Measurements from ENCODE around the gene PFDN1.

PFDN1 gene

DNA sequence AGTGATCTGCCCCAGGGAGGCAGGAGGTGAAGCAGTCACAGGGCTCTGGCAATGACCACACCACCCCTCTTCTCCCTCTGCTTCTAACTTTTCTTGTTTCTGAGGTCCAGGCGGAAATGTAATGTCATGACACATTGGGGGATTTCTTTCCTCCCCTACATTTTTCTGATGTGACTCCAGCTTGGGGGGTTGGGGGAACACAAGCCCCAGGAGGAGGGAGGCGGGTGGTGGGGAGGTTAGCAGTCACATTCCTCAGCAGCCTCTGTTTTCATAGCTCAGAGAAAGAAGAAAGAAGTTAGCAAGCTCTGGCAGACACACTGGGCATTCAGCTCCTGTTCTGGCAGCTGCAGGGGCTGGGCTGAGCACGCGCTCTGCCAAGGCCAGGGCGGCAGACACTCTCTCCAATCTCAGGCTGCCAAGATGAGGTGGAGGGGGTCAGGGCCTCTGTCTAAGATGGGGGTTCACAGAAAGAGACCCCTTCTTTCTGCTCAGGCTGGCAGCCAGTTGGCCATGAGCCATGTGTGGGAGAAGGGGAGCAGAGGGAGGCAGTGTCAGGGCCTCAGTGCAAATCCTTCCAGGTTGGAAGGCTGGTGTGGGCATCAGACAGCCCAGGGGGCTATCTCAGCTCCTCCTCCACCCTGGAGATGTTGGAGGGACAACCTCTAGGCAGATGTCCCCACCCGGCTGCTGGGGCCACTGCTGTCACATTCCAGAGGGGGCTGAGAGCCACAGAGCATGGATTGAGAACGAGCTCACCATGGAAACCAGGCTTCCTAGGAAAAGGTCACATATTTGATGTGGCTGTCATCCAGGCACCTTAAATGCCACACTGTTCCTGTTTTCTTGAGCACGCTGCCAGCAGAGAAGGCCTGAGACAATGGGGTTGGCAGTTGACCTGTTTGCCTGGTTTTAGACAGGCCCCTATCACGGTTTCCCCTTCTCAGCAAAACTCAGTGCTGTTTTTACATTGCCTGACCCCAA lies 20.1 kb upstream of the PFDN1 start:
- TF ChIP-seq EP300 (IDR thresholded peaks at IDR 0.05; ENCODE audit: borderline replicate concordance) (no peak; the same call in 1 of the 2 replicates), RAD21 (IDR thresholded peaks at IDR 0.05; ENCODE audit: low read depth) (no peak), ZBTB7A (IDR thresholded peaks at IDR 0.05; ENCODE audit: low read depth) (0 out of 2 replicates have a peak, but pooled peaks have one; percentile 51), CEBPB (IDR thresholded peaks at IDR 0.05) (no peak), TEAD4 (IDR thresholded peaks at IDR 0.05) (peak; percentile 72), TCF12 (IDR thresholded peaks at IDR 0.05; ENCODE audit: low read depth) (peak; percentile 11; the same call in 1 of the 2 replicates), MAX (IDR thresholded peaks at IDR 0.05) (peak; percentile 65), NFIC (IDR thresholded peaks at IDR 0.05) (peak; percentile 50)

- no peak for TF ChIP-seq TEAD4 (IDR thresholded peaks at IDR 0.05)
- no peak for TF ChIP-seq FOXM1 (IDR thresholded peaks at IDR 0.05; ENCODE audit: borderline replicate concordance, low read depth)
Measured at GRCh38 chr5:140321796-140322195, 18.9 kb upstream of the PFDN1 start.

- no peak for TF ChIP-seq NFIC (IDR thresholded peaks at IDR 0.05)
- no peak for TF ChIP-seq TEAD4 (IDR thresholded peaks at IDR 0.05)
- no peak for TF ChIP-seq TCF12 (IDR thresholded peaks at IDR 0.05; ENCODE audit: low read depth)
- TF ChIP-seq ZBTB7A (IDR thresholded peaks at IDR 0.05; ENCODE audit: low read depth): no peak
- TF ChIP-seq RAD21 (IDR thresholded peaks at IDR 0.05; ENCODE audit: low read depth): no peak
- no peak for TF ChIP-seq CEBPB (IDR thresholded peaks at IDR 0.05)
- no peak for TF ChIP-seq TAF1 (IDR thresholded peaks at IDR 0.05; ENCODE audit: low read depth)
- no peak for TF ChIP-seq YY1 (IDR thresholded peaks at IDR 0.05; ENCODE audit: low read depth)
- TF ChIP-seq MAX (IDR thresholded peaks at IDR 0.05): no peak
- no peak for TF ChIP-seq EGR1 (IDR thresholded peaks at IDR 0.05)
- TF ChIP-seq EP300 (IDR thresholded peaks at IDR 0.05; ENCODE audit: borderline replicate concordance): no peak
- TF ChIP-seq CREB1 (IDR thresholded peaks at IDR 0.05; ENCODE audit: low read depth): no peak
- TF ChIP-seq, protein P1, sequence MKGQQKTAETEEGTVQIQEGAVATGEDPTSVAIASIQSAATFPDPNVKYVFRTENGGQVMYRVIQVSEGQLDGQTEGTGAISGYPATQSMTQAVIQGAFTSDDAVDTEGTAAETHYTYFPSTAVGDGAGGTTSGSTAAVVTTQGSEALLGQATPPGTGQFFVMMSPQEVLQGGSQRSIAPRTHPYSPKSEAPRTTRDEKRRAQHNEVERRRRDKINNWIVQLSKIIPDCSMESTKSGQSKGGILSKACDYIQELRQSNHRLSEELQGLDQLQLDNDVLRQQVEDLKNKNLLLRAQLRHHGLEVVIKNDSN (IDR thresholded peaks at IDR 0.05): no peak
- no peak for TF ChIP-seq FOXM1 (IDR thresholded peaks at IDR 0.05; ENCODE audit: borderline replicate concordance, low read depth)
- no peak for TF ChIP-seq REST (IDR thresholded peaks at IDR 0.05; ENCODE audit: low read depth)
Measured at GRCh38 chr5:140319833-140320232, 16.9 kb upstream of the PFDN1 start.

GRCh38 chr5:140318792-140319191 lies 15.9 kb upstream of the PFDN1 start:
- TF ChIP-seq EGR1 (IDR thresholded peaks at IDR 0.05) (no peak), RAD21 (IDR thresholded peaks at IDR 0.05; ENCODE audit: low read depth) (no peak), CREB1 (IDR thresholded peaks at IDR 0.05; ENCODE audit: low read depth) (no peak), FOXM1 (IDR thresholded peaks at IDR 0.05; ENCODE audit: borderline replicate concordance, low read depth) (no peak), CEBPB (IDR thresholded peaks at IDR 0.05) (no peak)
- TF ChIP-seq, protein P1 (IDR thresholded peaks at IDR 0.05): no peak

GRCh38 chr5:140317859-140318258 lies 15.0 kb upstream of the PFDN1 start:
- TF ChIP-seq ZBTB7A (IDR thresholded peaks at IDR 0.05; ENCODE audit: low read depth): no peak
- no peak for TF ChIP-seq EP300 (IDR thresholded peaks at IDR 0.05; ENCODE audit: borderline replicate concordance)
- no peak for TF ChIP-seq YY1 (IDR thresholded peaks at IDR 0.05; ENCODE audit: low read depth)
- TF ChIP-seq FOXM1 (IDR thresholded peaks at IDR 0.05; ENCODE audit: borderline replicate concordance, low read depth): no peak
- TF ChIP-seq RAD21 (IDR thresholded peaks at IDR 0.05; ENCODE audit: low read depth): no peak
- no peak for TF ChIP-seq REST (IDR thresholded peaks at IDR 0.05; ENCODE audit: low read depth)
- TF ChIP-seq CEBPB (IDR thresholded peaks at IDR 0.05): no peak
- no peak for TF ChIP-seq EGR1 (IDR thresholded peaks at IDR 0.05)
- no peak for TF ChIP-seq CREB1 (IDR thresholded peaks at IDR 0.05; ENCODE audit: low read depth)
- TF ChIP-seq MAX (IDR thresholded peaks at IDR 0.05): no peak
- TF ChIP-seq, protein P1 (IDR thresholded peaks at IDR 0.05): no peak
- TF ChIP-seq TCF12 (IDR thresholded peaks at IDR 0.05; ENCODE audit: low read depth): no peak
- no peak for TF ChIP-seq TAF1 (IDR thresholded peaks at IDR 0.05; ENCODE audit: low read depth)
- TF ChIP-seq TEAD4 (IDR thresholded peaks at IDR 0.05): no peak
- no peak for TF ChIP-seq NFIC (IDR thresholded peaks at IDR 0.05)

Data from Ishikawa (cell line).